HEK293 (cell line): Measurements from ENCODE around the gene CCND1.

Experiments
- GFI1B ChIP-seq: fragments of 450-650 bp; formaldehyde crosslinking; IDR thresholded peaks from 2 replicates; pipeline ENCODE4 v1.5.1; 2016; ENCODE audit warnings: missing biosample characterization, missing genetic modification characterization
- HOXC10 ChIP-seq: sonication (generic); formaldehyde crosslinking; IDR thresholded peaks from 2 replicates; pipeline ENCODE4 v1.8.1; 2023; ENCODE audit warnings: mild to moderate bottlenecking, missing genetic modification reagents
- KLF9 ChIP-seq: fragments of 450-650 bp; formaldehyde crosslinking; IDR thresholded peaks from 2 replicates; pipeline ENCODE4 v1.5.1; 2016; ENCODE audit warnings: missing biosample characterization, missing genetic modification characterization, low read depth
- PRDM4 ChIP-seq: fragments of 450-650 bp; formaldehyde crosslinking; IDR thresholded peaks from 2 replicates; pipeline ENCODE4 v1.5.1; 2017; ENCODE audit warnings: missing biosample characterization, missing genetic modification characterization
- TCF7L2 ChIP-seq: IDR thresholded peaks from 2 replicates; pipeline ENCODE4 v1.6.1; 2011; ENCODE audit warnings: low read depth, mild to moderate bottlenecking, inconsistent platforms, low read length, moderate library complexity, borderline replicate concordance
- ZBTB7A ChIP-seq: fragments of 450-650 bp; formaldehyde crosslinking; IDR thresholded peaks from 2 replicates; pipeline ENCODE4 v1.5.1; 2016; ENCODE audit warnings: low read depth, missing biosample characterization, missing genetic modification characterization
- ZBTB8A ChIP-seq: fragments of 450-650 bp; formaldehyde crosslinking; IDR thresholded peaks from 2 replicates; pipeline ENCODE4 v1.5.1; 2016; ENCODE audit warnings: missing biosample characterization, missing genetic modification characterization
- ZFP3 ChIP-seq: fragments of 450-650 bp; formaldehyde crosslinking; IDR thresholded peaks from 2 replicates; pipeline ENCODE4 v1.5.1; 2016; ENCODE audit warnings: low read depth, missing biosample characterization, missing genetic modification characterization
- ZFP37 ChIP-seq: fragments of 450-650 bp; formaldehyde crosslinking; IDR thresholded peaks from 2 replicates; pipeline ENCODE4 v1.5.1; 2016; ENCODE audit warnings: missing biosample characterization, missing genetic modification characterization
- ZNF140 ChIP-seq: fragments of 450-650 bp; formaldehyde crosslinking; IDR thresholded peaks from 2 replicates; pipeline ENCODE4 v1.5.1; 2016; ENCODE audit warnings: missing biosample characterization, missing genetic modification characterization
- ZNF211 ChIP-seq: fragments of 450-650 bp; formaldehyde crosslinking; IDR thresholded peaks from 2 replicates; pipeline ENCODE4 v1.5.1; 2016; ENCODE audit warnings: low read depth, missing biosample characterization, missing genetic modification characterization
- ZNF214 ChIP-seq: fragments of 450-650 bp; formaldehyde crosslinking; IDR thresholded peaks from 2 replicates; pipeline ENCODE4 v1.5.1; 2017; ENCODE audit warnings: missing biosample characterization, mild to moderate bottlenecking, missing genetic modification characterization, borderline replicate concordance
- ZNF274 ChIP-seq, 2 experiments: fragments of 200-500 bp in 1 of 2; fragments of 450-650 bp in 1 of 2; sonication (Bioruptor generic) in 1 of 2; formaldehyde crosslinking in 1 of 2; IDR thresholded peaks; 2 replicates each; pipeline versions ENCODE4 v1.5.1 to v1.6.1; 2014 to 2016; ENCODE audit warnings: borderline replicate concordance in 1 of 2, inconsistent platforms in 1 of 2, low read length in 1 of 2, missing biosample characterization in 1 of 2, missing genetic modification characterization in 1 of 2
- ZNF394 ChIP-seq: fragments of 450-650 bp; formaldehyde crosslinking; IDR thresholded peaks from 2 replicates; pipeline ENCODE4 v1.5.1; 2016; ENCODE audit warnings: missing biosample characterization, missing genetic modification characterization, mild to moderate bottlenecking, moderate library complexity, borderline replicate concordance
- ZNF404 ChIP-seq: fragments of 450-650 bp; formaldehyde crosslinking; IDR thresholded peaks from 2 replicates; pipeline ENCODE4 v1.5.1; 2017; ENCODE audit warnings: missing biosample characterization, missing genetic modification characterization
- ZNF423 ChIP-seq: fragments of 450-650 bp; formaldehyde crosslinking; IDR thresholded peaks from 2 replicates; pipeline ENCODE4 v1.5.1; 2016; ENCODE audit warnings: missing biosample characterization, missing genetic modification characterization
- ZNF473 ChIP-seq: fragments of 450-650 bp; formaldehyde crosslinking; IDR thresholded peaks from 2 replicates; pipeline ENCODE4 v1.5.1; 2017; ENCODE audit warnings: missing biosample characterization, missing genetic modification characterization
- ZNF501 ChIP-seq: fragments of 450-650 bp; formaldehyde crosslinking; IDR thresholded peaks from 2 replicates; pipeline ENCODE4 v1.5.1; 2016; ENCODE audit warnings: missing biosample characterization, missing genetic modification characterization
- ZNF513 ChIP-seq: fragments of 450-650 bp; IDR thresholded peaks from 2 replicates; pipeline ENCODE4 v1.5.1; 2018; ENCODE audit warnings: missing biosample characterization, missing genetic modification characterization
- ZNF549 ChIP-seq: fragments of 450-650 bp; IDR thresholded peaks from 2 replicates; pipeline ENCODE4 v1.5.1; 2018; ENCODE audit warnings: missing biosample characterization, missing genetic modification characterization, mild to moderate bottlenecking, inconsistent platforms, moderate library complexity
- ZNF600 ChIP-seq: fragments of 450-650 bp; formaldehyde crosslinking; IDR thresholded peaks from 2 replicates; pipeline ENCODE4 v1.5.1; 2016; ENCODE audit warnings: missing biosample characterization, missing genetic modification characterization
- ZNF621 ChIP-seq: fragments of 450-650 bp; formaldehyde crosslinking; IDR thresholded peaks from 2 replicates; pipeline ENCODE4 v1.5.1; 2017; ENCODE audit warnings: missing biosample characterization, missing genetic modification characterization
- ZNF626 ChIP-seq: fragments of 450-650 bp; sonication (Bioruptor Pico); formaldehyde crosslinking; IDR thresholded peaks from 2 replicates; pipeline ENCODE4 v1.5.1; 2018; ENCODE audit warnings: missing biosample characterization, missing genetic modification characterization, inconsistent platforms
- ZNF670 ChIP-seq: fragments of 450-650 bp; formaldehyde crosslinking; IDR thresholded peaks from 2 replicates; pipeline ENCODE4 v1.5.1; 2016; ENCODE audit warnings: missing biosample characterization, missing genetic modification characterization, low read depth
- ZNF701 ChIP-seq: fragments of 450-650 bp; formaldehyde crosslinking; IDR thresholded peaks from 2 replicates; pipeline ENCODE4 v1.5.1; 2016; ENCODE audit warnings: missing biosample characterization, missing genetic modification characterization
- ZNF747 ChIP-seq: fragments of 450-650 bp; formaldehyde crosslinking; IDR thresholded peaks from 2 replicates; pipeline ENCODE4 v1.5.1; 2016; ENCODE audit warnings: missing biosample characterization, missing genetic modification characterization
- TF ChIP-seq, protein P1 (sequence below): fragments of 450-650 bp; formaldehyde crosslinking; IDR thresholded peaks from 2 replicates; pipeline ENCODE4 v1.5.1; 2016; ENCODE audit warnings: missing biosample characterization, missing genetic modification characterization
- TF ChIP-seq, protein P2 (sequence below): fragments of 450-650 bp; formaldehyde crosslinking; IDR thresholded peaks from 2 replicates; pipeline ENCODE4 v1.5.1; 2016; ENCODE audit warnings: missing biosample characterization, missing genetic modification characterization
- TF ChIP-seq, protein P3 (sequence below): fragments of 450-650 bp; formaldehyde crosslinking; IDR thresholded peaks from 2 replicates; pipeline ENCODE4; 2016; ENCODE audit warnings: missing biosample characterization, missing genetic modification characterization

The CCND1 gene

GRCh38 chr11:69674886-69675714 lies 34.1 kb downstream of the CCND1 start, which contains the start of gene LTO1 (continued):
- no peak for TF ChIP-seq ZNF274 (IDR thresholded peaks at IDR 0.05; ENCODE audit: low read length)
- TF ChIP-seq ZNF274 (tag by site-specific recombination; IDR thresholded peaks at IDR 0.05; ENCODE audit: borderline replicate concordance): no peak
- no peak for TF ChIP-seq PRDM4 (tag by site-specific recombination)
- no peak for TF ChIP-seq ZNF549 (tag by site-specific recombination)
- no peak for TF ChIP-seq ZNF621
- no peak for TF ChIP-seq TCF7L2
- peak; percentile 30; the same call in 1 of the 2 replicates for TF ChIP-seq ZNF501 (tag by site-specific recombination)
- no peak for TF ChIP-seq GFI1B (tag by site-specific recombination)
- TF ChIP-seq ZNF140 (tag by site-specific recombination): no peak
- no peak for TF ChIP-seq ZNF626 (tag by site-specific recombination)
- TF ChIP-seq, protein P1, sequence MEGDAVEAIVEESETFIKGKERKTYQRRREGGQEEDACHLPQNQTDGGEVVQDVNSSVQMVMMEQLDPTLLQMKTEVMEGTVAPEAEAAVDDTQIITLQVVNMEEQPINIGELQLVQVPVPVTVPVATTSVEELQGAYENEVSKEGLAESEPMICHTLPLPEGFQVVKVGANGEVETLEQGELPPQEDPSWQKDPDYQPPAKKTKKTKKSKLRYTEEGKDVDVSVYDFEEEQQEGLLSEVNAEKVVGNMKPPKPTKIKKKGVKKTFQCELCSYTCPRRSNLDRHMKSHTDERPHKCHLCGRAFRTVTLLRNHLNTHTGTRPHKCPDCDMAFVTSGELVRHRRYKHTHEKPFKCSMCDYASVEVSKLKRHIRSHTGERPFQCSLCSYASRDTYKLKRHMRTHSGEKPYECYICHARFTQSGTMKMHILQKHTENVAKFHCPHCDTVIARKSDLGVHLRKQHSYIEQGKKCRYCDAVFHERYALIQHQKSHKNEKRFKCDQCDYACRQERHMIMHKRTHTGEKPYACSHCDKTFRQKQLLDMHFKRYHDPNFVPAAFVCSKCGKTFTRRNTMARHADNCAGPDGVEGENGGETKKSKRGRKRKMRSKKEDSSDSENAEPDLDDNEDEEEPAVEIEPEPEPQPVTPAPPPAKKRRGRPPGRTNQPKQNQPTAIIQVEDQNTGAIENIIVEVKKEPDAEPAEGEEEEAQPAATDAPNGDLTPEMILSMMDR: peak; percentile 25; the same call in 1 of the 2 replicates
- no peak for TF ChIP-seq ZFP3 (tag by site-specific recombination)
- no peak for TF ChIP-seq ZNF701 (tag by site-specific recombination)
- TF ChIP-seq ZBTB7A (tag by site-specific recombination): no peak
- TF ChIP-seq ZNF670 (tag by site-specific recombination): no peak
- TF ChIP-seq HOXC10: no peak
- TF ChIP-seq, protein P2, sequence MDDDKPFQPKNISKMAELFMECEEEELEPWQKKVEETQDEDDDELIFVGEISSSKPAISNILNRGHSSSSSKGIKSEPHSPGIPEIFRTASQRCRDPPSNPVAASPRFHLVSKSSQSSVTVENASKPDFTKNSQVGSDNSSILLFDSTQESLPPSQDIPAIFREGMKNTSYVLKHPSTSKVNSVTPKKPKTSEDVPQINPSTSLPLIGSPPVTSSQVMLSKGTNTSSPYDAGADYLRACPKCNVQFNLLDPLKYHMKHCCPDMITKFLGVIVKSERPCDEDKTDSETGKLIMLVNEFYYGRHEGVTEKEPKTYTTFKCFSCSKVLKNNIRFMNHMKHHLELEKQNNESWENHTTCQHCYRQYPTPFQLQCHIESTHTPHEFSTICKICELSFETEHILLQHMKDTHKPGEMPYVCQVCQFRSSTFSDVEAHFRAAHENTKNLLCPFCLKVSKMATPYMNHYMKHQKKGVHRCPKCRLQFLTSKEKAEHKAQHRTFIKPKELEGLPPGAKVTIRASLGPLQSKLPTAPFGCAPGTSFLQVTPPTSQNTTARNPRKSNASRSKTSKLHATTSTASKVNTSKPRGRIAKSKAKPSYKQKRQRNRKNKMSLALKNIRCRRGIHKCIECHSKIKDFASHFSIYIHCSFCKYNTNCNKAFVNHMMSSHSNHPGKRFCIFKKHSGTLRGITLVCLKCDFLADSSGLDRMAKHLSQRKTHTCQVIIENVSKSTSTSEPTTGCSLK (tag by site-specific recombination): no peak
- no peak for TF ChIP-seq ZNF473 (tag by site-specific recombination)
- 0 out of 2 replicates have a peak, but pooled peaks have one; percentile 67 for TF ChIP-seq ZFP37 (tag by site-specific recombination)
- TF ChIP-seq, protein P3, sequence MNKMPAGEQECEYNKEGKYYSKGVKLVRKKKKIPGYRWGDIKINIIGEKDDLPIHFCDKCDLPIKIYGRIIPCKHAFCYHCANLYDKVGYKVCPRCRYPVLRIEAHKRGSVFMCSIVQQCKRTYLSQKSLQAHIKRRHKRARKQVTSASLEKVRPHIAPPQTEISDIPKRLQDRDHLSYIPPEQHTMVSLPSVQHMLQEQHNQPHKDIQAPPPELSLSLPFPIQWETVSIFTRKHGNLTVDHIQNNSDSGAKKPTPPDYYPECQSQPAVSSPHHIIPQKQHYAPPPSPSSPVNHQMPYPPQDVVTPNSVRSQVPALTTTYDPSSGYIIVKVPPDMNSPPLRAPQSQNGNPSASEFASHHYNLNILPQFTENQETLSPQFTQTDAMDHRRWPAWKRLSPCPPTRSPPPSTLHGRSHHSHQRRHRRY (tag by site-specific recombination): no peak
- no peak for TF ChIP-seq ZNF404
- TF ChIP-seq ZNF211 (tag by site-specific recombination): no peak
- TF ChIP-seq ZNF394 (tag by site-specific recombination): no peak; the same call in 1 of the 2 replicates
- TF ChIP-seq ZNF747 (tag by site-specific recombination): no peak
- no peak for TF ChIP-seq ZNF423 (tag by site-specific recombination)
- TF ChIP-seq ZNF214 (tag by site-specific recombination): no peak
- peak; percentile 27; the same call in 1 of the 2 replicates for TF ChIP-seq KLF9 (tag by site-specific recombination)
- TF ChIP-seq ZNF600 (tag by site-specific recombination): peak; percentile 58; the same call in 1 of the 2 replicates
- TF ChIP-seq ZBTB8A (tag by site-specific recombination): no peak; the same call in 1 of the 2 replicates
- TF ChIP-seq ZNF513 (tag by site-specific recombination): no peak
